Measurements from ENCODE around the gene ABI3BP.
"Not testable (repeated sequence)": the region's sequence is repeated elsewhere in the genome, so short reads cannot be mapped to it uniquely, and the experiment has no call there.

Gene ABI3BP

GRCh38 chr3:100981164-100981911 is 11.9 kb downstream of the ABI3BP start:
- no peak for DNase-seq (ENCODE audit: low read depth)

- DNase-seq (ENCODE audit: low read depth): no peak
These were observed 15.1 kb downstream of the ABI3BP start for GRCh38 chr3:100978011-100978659.

GRCh38 chr3:100976611-100977010 is 16.6 kb downstream of the ABI3BP start:
- no peak for DNase-seq (ENCODE audit: low read depth)

- no peak for DNase-seq (ENCODE audit: low read depth)
These were observed 17.5 kb downstream of the ABI3BP start for GRCh38 chr3:100975714-100976113.

- DNase-seq (ENCODE audit: low read depth): no peak
These were observed 19.6 kb downstream of the ABI3BP start for GRCh38 chr3:100973594-100973993.

GRCh38 chr3:100972867-100973266 is 20.4 kb downstream of the ABI3BP start:
- DNase-seq (ENCODE audit: low read depth): no peak

GRCh38 chr3:100972301-100972844 is 20.8 kb downstream of the ABI3BP start:
- DNase-seq (ENCODE audit: low read depth): no peak

- no peak for DNase-seq (ENCODE audit: low read depth)
These were observed 21.4 kb downstream of the ABI3BP start for GRCh38 chr3:100971798-100972197.

- DNase-seq (ENCODE audit: low read depth): no peak
These were observed 22.7 kb downstream of the ABI3BP start for GRCh38 chr3:100970477-100970990.

- DNase-seq (ENCODE audit: low read depth): no peak
These were observed 24.0 kb downstream of the ABI3BP start for GRCh38 chr3:100968932-100969906.

GRCh38 chr3:100966807-100967206 is 26.4 kb downstream of the ABI3BP start:
- DNase-seq (ENCODE audit: low read depth): no peak

GRCh38 chr3:100966049-100966491 is 27.2 kb downstream of the ABI3BP start:
- DNase-seq (ENCODE audit: low read depth): no peak

GRCh38 chr3:100963041-100963440 is 30.2 kb downstream of the ABI3BP start:
- DNase-seq (ENCODE audit: low read depth): no peak

GRCh38 chr3:100957261-100957986 is 35.8 kb downstream of the ABI3BP start:
- DNase-seq (ENCODE audit: low read depth): no peak

GRCh38 chr3:100956276-100956675 is 36.9 kb downstream of the ABI3BP start:
- DNase-seq (ENCODE audit: low read depth): no peak

- no peak for DNase-seq (ENCODE audit: low read depth)
These were observed 38.2 kb downstream of the ABI3BP start for GRCh38 chr3:100954990-100955389.

- no peak for DNase-seq (ENCODE audit: low read depth)
These were observed 38.9 kb downstream of the ABI3BP start for GRCh38 chr3:100954199-100954935.

- DNase-seq (ENCODE audit: low read depth): no peak
These were observed 40.1 kb downstream of the ABI3BP start for GRCh38 chr3:100953103-100953502.

- DNase-seq (ENCODE audit: low read depth): no peak
These were observed 46.1 kb downstream of the ABI3BP start for GRCh38 chr3:100947119-100947518.

GRCh38 chr3:100946096-100946495 is 47.1 kb downstream of the ABI3BP start:
- not testable (repeated sequence) for DNase-seq (ENCODE audit: low read depth)
